ENCODE results near the gene SPAG16.

SPAG16 gene

GRCh38 chr2:214451516-214452275, 1167.4 kb downstream of the SPAG16 start:
- ATAC-seq, result no peak
- TF ChIP-seq PPARA (CRISPR knock-in tag; IDR thresholded peaks at IDR 0.05; ENCODE audit: borderline replicate concordance) (no peak), BACH2 (CRISPR knock-in tag; IDR thresholded peaks at IDR 0.05; ENCODE audit: borderline replicate concordance) (no peak), OSR1 (CRISPR knock-in tag; IDR thresholded peaks at IDR 0.05) (no peak), CREB5 (CRISPR knock-in tag; IDR thresholded peaks at IDR 0.05; ENCODE audit: low read depth) (no peak), ZFP30 (CRISPR knock-in tag; IDR thresholded peaks at IDR 0.05) (no peak), PATZ1 (CRISPR knock-in tag; IDR thresholded peaks at IDR 0.05; ENCODE audit: borderline replicate concordance) (no peak)
